SJCRH30 (cell line): ENCODE results near the gene GEMIN7. TPM values are rescaled to one million over a fixed set of nuclear protein-coding genes. Genes with fewer than 3 reads are reported as not detected.
A peak's percentile ranks its signal among the peaks of the same experiment; 100 is the strongest.

Experiments
- DNase-seq, 2 experiments: peaks; one replicate each; pipeline ENCODE4 v3.0.0-alpha.2; 2015 to 2020
- H3K27ac ChIP-seq: fragments of 250-450 bp; sonication (Bioruptor Pico); 2 replicates; pipeline ENCODE4 v1.5.1; 2020; ENCODE audit warnings: mild to moderate bottlenecking, moderate library complexity
- H3K27me3 ChIP-seq: fragments of 250-450 bp; sonication (Bioruptor Pico); 2 replicates; pipeline ENCODE4 v1.5.1; 2020; ENCODE audit warnings: mild to moderate bottlenecking, moderate library complexity
- H3K36me3 ChIP-seq: fragments of 250-450 bp; sonication (Bioruptor Pico); 2 replicates; pipeline ENCODE4 v1.5.1; 2020; ENCODE audit warnings: mild to moderate bottlenecking, moderate library complexity
- H3K4me1 ChIP-seq: fragments of 250-450 bp; sonication (Bioruptor Pico); 2 replicates; pipeline ENCODE4 v1.5.1; 2020; ENCODE audit warnings: mild to moderate bottlenecking, moderate library complexity
- H3K4me3 ChIP-seq: fragments of 250-450 bp; sonication (Bioruptor Pico); 2 replicates; pipeline ENCODE4 v1.5.1; 2020; ENCODE audit warnings: mild to moderate bottlenecking, moderate library complexity
- H3K9me3 ChIP-seq: fragments of 250-450 bp; sonication (Bioruptor Pico); replicated peaks from 2 replicates; pipeline ENCODE4 v1.5.1; 2020; ENCODE audit warnings: mild to moderate bottlenecking, moderate library complexity
- total RNA-seq: library from RNA; depleted of rRNA; stranded (reverse); fragments of >200 nt; shearing (Covaris generic); gene quantifications from 2 replicates; pipeline ENCODE4 v1.2.3, GENCODE V29; 2014

Gene GEMIN7
- total RNA-seq, 1 experiment from 2014 or later = 37.9 TPM

DNA sequence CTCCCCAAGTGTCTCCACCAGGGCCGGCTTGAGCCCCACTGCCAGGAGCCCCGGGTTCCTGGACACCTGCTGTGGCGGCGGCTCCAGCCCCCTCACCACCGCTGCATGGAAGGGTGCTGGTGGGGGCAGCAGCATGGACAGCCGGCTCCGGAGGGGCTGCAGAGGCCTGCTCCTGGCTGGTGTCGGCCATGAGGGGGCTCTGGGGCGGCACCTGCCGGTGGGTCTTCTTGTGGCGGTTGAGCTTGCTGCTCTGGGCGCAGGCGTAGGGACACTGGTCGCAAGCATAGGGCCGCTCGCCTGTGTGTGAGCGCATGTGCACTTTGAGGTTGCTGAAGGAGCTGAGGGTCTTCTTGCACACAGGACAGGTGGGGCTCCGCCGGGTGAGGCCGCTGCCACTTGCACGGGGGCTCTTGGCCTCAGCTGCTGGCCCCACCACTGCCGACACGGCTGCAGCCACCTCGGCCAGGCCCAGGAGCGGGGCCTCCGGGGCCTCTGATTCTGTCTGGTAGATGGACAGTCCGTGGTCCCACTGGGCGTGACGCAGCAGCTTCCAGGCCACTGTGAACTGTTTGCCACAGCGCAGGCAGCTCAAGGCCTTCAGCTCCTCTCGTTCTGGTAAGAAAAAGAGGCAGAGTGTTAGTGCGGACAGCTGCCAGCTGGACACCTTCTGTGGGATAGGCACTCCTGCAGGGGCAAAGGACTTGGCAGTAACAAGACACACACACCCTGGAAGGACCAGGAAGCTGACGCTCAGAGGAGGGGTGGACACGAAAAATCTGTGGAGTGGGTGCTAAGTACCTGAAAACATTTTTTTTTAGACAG, 6.9 kb upstream of the GEMIN7 start:
- no peak for DNase-seq
- H3K27ac ChIP-seq = no peak overlapping the region
- H3K36me3 ChIP-seq = peaks cover 10% of the 10 kb centered on the region; the same call in 1 of the 2 replicates
- no peaks in the 10 kb centered on the region for H3K4me1 ChIP-seq
- H3K4me3 ChIP-seq = no peak overlapping the region
- no peaks in the 10 kb centered on the region for H3K9me3 ChIP-seq
- no peaks in the 10 kb centered on the region for H3K27me3 ChIP-seq

DNA sequence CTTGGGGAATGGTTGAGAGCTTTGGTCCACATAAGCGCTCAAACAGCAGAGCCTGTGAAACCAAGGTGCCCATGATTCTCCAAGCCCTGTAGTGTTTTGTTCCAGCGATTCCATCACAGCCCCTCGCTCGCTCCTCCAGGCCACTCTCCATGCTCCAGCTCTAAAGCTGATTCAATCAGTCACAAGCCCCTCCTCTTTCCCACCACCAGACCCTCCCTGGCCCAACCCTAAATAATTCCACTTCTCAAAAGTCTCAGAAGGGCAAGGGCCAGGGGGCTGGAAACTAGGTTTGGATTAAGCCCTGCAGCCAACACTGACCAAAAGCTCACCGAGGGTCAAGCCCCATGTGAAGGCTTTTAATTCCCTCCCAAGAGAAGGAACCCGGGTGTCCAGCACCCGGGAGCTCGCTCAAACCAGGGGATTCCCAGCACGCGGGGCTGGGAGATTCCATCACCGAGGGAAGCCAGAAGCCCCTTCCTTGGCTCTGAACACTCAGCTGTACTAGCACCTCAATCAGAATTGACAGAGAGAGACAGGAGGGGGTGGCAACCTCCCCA, 4.2 kb upstream of the GEMIN7 start:
- no peaks in the 10 kb centered on the region for H3K27me3 ChIP-seq
- peaks cover 6% of the 10 kb centered on the region; the same call in 1 of the 2 replicates for H3K36me3 ChIP-seq
- no peaks in the 10 kb centered on the region for H3K9me3 ChIP-seq
- no peak overlapping the region for H3K27ac ChIP-seq
- H3K4me3 ChIP-seq = no peak overlapping the region
- no peaks in the 10 kb centered on the region for H3K4me1 ChIP-seq
- no peak for DNase-seq

DNA sequence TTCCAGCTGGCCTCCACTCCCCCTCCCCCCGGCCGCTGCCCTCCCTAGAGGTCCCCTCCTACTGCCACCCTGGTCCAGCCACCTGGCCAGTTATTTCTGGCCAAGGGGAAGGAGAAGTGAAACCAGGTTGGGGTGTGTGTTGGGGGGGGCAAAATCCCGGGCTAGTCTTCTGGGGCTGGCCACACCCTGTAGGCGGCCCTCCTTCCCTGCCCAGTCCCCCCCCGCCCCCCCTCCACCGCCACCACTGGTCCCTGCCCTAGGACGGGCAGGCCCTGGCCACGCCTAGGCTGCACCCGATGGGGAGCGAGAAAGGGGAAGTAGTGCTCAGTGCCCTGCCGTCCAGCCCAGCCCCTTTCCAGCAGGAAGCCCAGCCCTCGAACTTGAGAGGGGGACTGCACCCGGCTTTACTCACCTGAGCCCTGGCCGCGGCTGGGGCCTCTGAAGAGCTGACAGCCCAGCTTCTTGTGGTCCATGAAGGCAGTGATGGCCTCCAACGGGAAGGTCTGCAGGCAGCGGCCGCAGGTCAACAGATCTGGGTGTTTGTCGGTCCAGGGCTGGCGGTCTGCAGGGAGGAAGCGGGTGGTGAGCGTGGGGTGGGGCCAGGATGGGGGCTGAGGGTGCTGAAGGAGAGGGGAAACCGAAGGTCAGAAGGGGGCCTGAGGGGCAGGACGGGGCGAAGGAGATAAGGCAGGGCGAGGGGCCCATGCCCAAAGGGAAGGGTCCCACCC, 3.6 kb upstream of the GEMIN7 start:
- no peaks in the 10 kb centered on the region for H3K27me3 ChIP-seq
- H3K27ac ChIP-seq = no peak overlapping the region
- H3K4me3 ChIP-seq = no peak overlapping the region
- peak; percentile 18 to 25 for DNase-seq
- no peaks in the 10 kb centered on the region for H3K9me3 ChIP-seq
- no peaks in the 10 kb centered on the region for H3K4me1 ChIP-seq
- peaks cover 1% of the 10 kb centered on the region; the same call in 1 of the 2 replicates for H3K36me3 ChIP-seq

DNA sequence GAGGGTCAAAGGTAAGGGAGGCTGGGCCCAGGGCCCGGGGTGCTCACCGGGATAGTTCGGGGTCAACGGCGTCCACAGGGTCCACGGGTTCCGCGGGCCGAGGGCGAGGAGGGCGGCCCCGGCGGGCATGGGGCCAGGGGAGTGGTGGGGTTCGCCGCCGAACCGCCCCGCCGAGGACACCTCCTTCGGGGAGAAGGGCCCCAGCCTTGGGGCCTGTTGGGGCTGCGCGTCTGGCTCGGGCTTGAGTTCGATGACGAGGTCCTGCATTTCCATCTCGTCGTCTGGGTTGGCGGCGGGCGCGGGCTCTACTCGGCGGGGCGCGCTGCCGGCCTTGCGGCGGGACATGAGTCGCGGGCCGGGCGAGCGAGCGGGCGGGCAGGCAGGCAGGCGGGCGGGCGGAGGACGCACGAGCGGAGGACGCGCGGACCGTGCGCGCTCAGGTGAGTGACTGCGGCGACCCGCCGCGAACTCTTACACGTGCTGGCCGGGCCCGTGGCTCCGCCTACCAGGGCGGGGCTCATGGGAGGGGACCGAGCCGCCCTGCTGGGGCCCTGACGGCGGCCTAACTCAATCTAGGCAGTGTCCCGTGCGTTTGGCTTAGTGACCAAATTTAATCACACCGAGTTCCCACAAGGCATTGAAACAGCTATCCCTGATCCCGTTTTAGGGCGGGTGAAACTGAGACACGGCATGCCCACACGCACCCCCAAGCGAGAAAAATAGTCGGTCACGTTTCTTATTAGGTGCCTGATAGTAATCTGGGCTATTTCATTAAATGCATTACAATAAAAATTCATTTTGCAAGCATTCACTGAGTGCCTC, 2.8 kb upstream of the GEMIN7 start, which contains the start of gene ZNF296:
TSS of gene ZNF296 (minus strand) at position 450 of the 822 bp plus-strand sequence. CDS start at position 345, 105 bp downstream.
- Histone ChIP-seq H3K4me1 (no peaks in the 10 kb centered on the region), H3K4me3 (no peak within 1 kb of the TSS), H3K9me3 (no peaks in the 10 kb centered on the region), H3K36me3 (peaks cover 3% of the 10 kb centered on the region; the same call in 1 of the 2 replicates), H3K27me3 (no peaks in the 10 kb centered on the region), H3K27ac (no peak within 1 kb of the TSS)
- DNase-seq = no peak

DNA sequence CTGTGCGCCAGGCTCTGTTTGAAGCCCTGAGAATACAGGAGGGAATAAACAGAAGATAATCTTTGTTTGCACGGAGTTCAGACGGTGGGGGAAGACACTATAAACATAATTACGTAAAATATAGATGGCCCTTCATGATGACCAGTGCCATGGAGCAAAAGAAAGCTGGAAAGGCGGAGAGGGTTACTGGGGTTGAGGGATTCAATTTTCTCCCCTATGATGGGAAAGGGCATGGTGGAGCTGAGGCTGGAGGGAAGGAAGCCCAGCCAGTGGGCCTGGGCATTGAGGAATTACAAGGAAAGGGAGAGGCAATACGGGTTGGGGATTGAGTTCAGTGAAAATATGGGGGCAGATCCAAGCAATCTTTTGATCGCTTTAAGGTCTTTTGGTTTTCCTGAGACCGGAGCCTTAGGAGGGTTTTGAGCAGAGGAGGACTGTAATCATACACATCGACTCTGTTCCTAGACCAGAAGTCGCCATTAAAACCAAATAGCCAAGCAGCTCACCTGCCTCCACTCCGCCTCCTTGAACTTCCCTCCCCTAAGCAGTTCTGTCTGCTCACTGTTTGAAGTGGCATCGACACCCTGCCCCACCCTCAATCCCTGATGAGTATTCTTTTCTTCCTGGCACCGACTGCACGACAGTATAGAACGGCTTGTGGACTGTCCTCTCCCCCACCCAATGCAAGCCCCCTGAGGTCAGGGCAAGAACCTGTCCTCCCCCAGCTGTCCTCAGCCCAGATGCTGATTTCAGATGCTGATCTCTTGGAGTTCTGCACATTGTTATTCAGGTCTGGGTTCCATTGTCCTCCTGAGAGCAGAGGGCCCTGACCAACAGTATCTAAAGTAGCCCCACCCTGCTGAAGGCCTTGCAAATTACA, 2.0 kb upstream of the GEMIN7 start:
- peaks cover 6% of the 10 kb centered on the region; the same call in 1 of the 2 replicates for H3K36me3 ChIP-seq
- no peak overlapping the region for H3K4me3 ChIP-seq
- no peak overlapping the region for H3K27ac ChIP-seq
- no peaks in the 10 kb centered on the region for H3K4me1 ChIP-seq
- no peaks in the 10 kb centered on the region for H3K27me3 ChIP-seq
- no peak for DNase-seq
- no peaks in the 10 kb centered on the region for H3K9me3 ChIP-seq

DNA sequence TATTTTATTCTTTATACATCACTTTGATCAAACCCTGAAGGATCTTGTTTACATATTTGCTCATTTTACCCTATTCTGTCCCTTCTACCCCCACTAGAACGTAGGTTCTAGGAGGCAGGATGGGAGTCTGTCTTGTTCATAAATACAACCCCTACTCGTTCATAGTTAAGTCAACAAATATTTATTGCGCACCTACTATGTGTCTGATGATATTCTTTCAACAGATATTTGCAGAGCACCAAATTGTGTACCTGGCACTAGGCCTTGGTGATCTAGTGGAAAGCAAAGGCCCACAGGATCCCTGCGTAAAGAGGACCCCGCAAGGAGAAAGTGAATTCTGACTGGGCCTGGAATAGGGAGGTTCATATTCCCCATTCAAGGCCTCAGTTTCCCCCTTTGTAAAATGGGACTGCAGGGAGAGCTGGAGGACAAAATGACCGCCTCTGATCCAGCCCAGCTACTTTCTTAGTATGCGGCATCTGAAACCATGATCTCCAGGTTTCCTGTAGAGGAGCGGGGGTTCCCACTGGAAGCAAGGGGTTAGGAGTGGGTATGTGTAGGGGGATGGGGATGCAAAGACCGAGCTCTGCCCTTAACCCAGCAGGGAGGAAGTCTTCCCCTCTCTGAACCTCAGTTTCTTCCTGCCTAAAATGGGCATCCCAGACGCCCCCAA, 534 bp upstream of the GEMIN7 start:
- H3K27me3 ChIP-seq = no peaks in the 10 kb centered on the region
- no peaks in the 10 kb centered on the region for H3K4me1 ChIP-seq
- H3K36me3 ChIP-seq = peaks cover 6% of the 10 kb centered on the region; the same call in 1 of the 2 replicates
- H3K9me3 ChIP-seq = no peaks in the 10 kb centered on the region
- peak overlapping the region; percentile 99 for H3K4me3 ChIP-seq
- H3K27ac ChIP-seq = peak overlapping the region; percentile 70
- DNase-seq = no peak

DNA sequence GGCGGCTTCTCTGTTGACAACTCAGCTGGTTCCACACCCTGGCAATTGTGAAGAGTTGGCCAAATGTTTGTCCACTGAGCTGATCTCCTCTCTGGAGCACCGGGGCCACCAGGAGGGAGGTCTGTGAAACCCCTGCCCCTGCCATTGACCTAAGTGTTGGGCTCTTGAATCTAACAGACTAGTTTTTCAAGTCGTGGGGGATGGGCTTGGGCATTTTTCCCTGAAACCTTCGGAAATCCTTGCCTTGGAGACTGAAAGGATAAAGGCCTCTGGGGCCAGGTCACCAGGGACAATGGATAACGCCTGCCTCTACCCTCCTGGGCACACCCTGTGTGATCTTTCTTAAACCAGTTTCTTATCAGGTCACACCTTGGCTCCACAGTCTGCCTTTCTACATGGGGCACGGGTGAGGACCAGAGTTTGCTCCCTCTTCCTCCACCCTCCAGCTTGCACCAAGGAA, 881 bp downstream of the GEMIN7 start:
- peaks cover 11% of the 10 kb centered on the region; the same call in 1 of the 2 replicates for H3K36me3 ChIP-seq
- no peak for DNase-seq
- no peaks in the 10 kb centered on the region for H3K9me3 ChIP-seq
- H3K4me1 ChIP-seq = no peaks in the 10 kb centered on the region
- H3K4me3 ChIP-seq = peak overlapping the region; percentile 99
- H3K27ac ChIP-seq = peak overlapping the region; percentile 70
- H3K27me3 ChIP-seq = no peaks in the 10 kb centered on the region

DNA sequence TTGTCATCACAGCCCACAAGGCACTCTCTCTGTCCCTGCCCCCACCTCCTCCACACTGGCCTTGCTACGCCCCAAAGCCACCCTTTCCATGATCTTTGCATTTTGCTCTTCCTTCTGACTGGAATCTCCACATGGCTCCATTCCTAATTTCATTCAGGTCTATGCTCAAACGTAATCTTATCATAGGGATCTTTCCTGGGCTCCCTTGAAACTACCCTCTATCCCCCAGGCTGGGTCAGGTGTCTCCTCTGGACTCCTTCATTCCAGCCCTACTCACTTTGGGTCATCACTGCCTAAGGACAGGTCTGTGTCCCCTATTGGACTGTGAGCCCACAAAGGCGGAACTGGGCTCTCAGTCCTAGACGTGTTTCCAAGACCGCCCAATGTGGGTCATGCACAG, 3.1 kb downstream of the GEMIN7 start:
- Histone ChIP-seq H3K4me3 (no peak overlapping the region), H3K27me3 (no peaks in the 10 kb centered on the region), H3K36me3 (peaks cover 14% of the 10 kb centered on the region; the same call in 1 of the 2 replicates), H3K4me1 (no peaks in the 10 kb centered on the region), H3K9me3 (no peaks in the 10 kb centered on the region), H3K27ac (no peak overlapping the region)
- no peak for DNase-seq

DNA sequence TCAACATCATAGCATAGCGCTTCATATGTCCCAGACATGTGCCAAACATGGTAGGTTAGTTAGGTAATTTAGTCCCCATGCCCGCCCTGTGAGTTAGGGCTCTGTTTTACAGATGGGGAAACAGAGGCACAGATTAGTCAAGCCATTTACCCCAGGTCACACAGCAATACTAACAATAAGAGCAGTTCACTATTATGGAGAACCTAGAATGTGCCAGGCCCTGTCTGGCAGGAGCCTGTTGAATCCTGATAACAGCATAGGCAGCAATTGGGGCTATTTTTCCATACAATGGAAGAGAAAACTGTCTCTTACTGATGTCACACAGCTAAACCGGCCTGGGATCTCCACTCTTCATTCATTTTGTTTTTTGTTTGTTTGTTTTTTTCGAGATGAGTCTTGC, 7.4 kb downstream of the GEMIN7 start:
- H3K27ac ChIP-seq = no peak overlapping the region
- peaks cover 14% of the 10 kb centered on the region; the same call in 1 of the 2 replicates for H3K36me3 ChIP-seq
- no peak overlapping the region for H3K4me3 ChIP-seq

DNA sequence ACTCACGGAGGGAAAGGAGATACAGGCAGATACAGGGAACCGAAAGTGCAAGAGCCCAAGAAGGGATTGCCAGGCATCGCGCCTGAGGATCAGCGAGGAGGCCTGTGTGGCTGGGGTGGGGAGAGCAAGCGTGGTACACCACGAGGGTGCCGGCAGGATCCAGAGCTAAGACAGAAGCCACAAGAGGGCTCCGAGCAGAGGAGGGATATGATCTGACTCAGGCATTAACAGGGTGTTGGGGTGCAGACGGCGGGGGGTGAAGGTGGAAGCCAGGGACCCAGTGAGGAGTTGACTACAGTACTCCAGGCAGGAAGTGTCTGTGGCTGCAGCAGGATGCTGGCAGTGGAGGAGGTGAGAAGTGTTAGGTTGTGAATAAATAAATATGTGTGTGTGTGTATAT, 8.5 kb downstream of the GEMIN7 start:
- no peaks in the 10 kb centered on the region for H3K4me1 ChIP-seq
- H3K36me3 ChIP-seq = peaks cover 12% of the 10 kb centered on the region; the same call in 1 of the 2 replicates
- H3K27me3 ChIP-seq = no peaks in the 10 kb centered on the region
- no peak overlapping the region for H3K4me3 ChIP-seq
- H3K9me3 ChIP-seq = no peaks in the 10 kb centered on the region
- DNase-seq = no peak
- H3K27ac ChIP-seq = no peak overlapping the region

More for the DNA sequence above, 7.4 kb downstream of the GEMIN7 start:
- Histone ChIP-seq H3K27me3 (no peaks in the 10 kb centered on the region), H3K9me3 (no peaks in the 10 kb centered on the region), H3K4me1 (no peaks in the 10 kb centered on the region)
- no peak for DNase-seq

DNA sequence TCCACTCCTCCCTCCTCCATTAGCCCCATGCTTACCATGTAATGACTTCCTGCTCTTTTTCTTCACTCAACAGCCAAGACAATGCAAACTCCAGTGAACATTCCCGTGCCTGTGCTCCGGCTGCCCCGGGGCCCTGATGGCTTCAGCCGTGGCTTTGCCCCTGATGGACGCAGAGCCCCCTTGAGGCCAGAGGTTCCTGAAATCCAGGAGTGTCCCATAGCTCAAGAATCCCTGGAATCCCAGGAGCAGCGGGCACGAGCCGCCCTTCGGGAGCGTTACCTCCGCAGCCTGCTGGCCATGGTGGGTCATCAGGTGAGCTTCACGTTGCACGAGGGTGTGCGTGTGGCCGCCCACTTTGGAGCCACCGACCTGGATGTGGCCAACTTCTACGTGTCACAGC, 11.0 kb downstream of the GEMIN7 start:
- DNase-seq = no peak
- Histone ChIP-seq H3K27me3 (no peaks in the 10 kb centered on the region), H3K9me3 (no peaks in the 10 kb centered on the region), H3K36me3 (peaks cover 6% of the 10 kb centered on the region; the same call in 1 of the 2 replicates), H3K27ac (no peak overlapping the region), H3K4me3 (no peak overlapping the region), H3K4me1 (no peaks in the 10 kb centered on the region)

DNA sequence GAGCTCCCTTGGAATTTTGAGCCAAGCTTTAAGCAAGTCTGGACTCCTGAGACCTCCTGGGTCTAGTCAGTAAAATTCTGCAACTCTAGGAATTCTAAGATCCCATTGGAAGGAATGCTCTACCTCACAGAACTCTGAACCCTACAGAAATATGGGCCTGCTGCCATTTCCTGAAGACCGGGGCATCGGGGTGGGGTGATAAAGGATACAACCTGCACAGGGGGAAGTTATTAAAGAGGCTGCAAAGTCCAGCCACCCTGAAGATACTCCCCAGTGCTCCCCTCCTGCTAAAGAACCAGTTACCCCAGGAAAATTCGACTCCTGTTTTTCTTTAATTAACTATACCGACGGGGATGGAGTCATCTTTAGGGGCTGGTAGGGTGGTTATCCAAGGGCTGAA, 11.5 kb downstream of the GEMIN7 start:
- H3K9me3 ChIP-seq = no peaks in the 10 kb centered on the region
- no peaks in the 10 kb centered on the region for H3K27me3 ChIP-seq
- DNase-seq = no peak
- peaks cover 4% of the 10 kb centered on the region; the same call in 1 of the 2 replicates for H3K36me3 ChIP-seq
- no peak overlapping the region for H3K27ac ChIP-seq
- no peak overlapping the region for H3K4me3 ChIP-seq
- no peaks in the 10 kb centered on the region for H3K4me1 ChIP-seq
